NCI-H2227 (cell line): ENCODE results near the gene PDZK1IP1.
"Not testable (repeated sequence)": the region's sequence is repeated elsewhere in the genome, so short reads cannot be mapped to it uniquely, and the experiment has no call there.

Source experiments
- DNase-seq: peaks from one replicate; lab custom pipeline; 2025; ENCODE audit not compliant: unreplicated experiment; lab: John Stamatoyannopoulos, UW

PDZK1IP1 gene

GRCh38 chr1:47140358-47140757, 49.5 kb downstream of the PDZK1IP1 start:
- DNase-seq: not testable (repeated sequence)

- DNase-seq: no peak
Measured at GRCh38 chr1:47137925-47138615, 51.8 kb downstream of the PDZK1IP1 start.

- DNase-seq: no peak
Measured at GRCh38 chr1:47137198-47137597, 52.6 kb downstream of the PDZK1IP1 start, which contains the start of gene CYP4A22. CYP4A22 (plus strand) TSS chr1:47137441; CDS start chr1:47137486, 45 bp downstream.
